ENCODE results near the gene STAT6.
A peak's percentile ranks its signal among the peaks of the same experiment; 100 is the strongest.
"Not testable (repeated sequence)": the region's sequence is repeated elsewhere in the genome, so short reads cannot be mapped to it uniquely, and the experiment has no call there.

Gene STAT6

DNA sequence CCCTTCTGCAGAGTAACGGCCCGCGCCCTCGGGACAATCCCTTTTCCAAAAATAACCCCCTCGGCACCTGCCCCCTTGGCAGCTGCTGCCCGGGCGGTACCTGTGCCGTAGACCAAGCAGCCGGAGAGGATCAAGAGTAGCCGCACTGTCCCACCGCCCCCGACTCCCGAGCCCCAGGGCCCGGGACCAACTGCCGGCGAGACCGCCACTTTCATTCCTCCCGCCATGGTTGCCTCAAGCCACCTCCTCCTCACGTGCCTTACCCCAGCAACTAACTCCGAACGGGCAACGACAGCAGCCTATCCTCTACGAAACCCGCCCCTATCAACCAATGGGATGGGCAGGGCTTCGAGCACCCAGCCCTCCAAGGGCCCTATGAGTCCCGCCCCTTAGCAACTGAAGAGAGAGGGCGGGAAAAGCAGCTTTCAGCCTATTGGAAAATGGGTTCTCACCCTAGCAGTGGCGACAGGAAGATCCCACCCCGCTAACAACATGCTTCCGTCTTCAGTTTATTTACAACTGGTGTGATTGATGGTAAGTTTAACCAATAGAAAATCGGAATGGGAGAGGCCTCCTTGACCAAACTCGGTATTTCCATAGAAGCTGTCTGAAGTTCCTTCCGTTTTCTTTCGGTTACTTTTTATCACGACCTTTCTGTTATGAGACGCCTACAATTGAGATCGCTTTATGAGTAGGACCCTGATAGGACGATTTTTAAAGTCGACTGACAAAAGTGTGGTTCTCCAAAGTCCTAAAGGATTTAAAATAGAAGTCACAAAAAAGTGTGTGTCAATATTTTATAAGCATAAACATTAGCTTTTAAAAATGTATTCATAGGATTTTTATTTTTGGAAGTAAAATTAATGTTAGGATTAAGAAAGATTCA lies 32.4 kb downstream of the STAT6 start, which contains the start of gene NEMP1:
Gene NEMP1, minus strand, starts transcription at position 273 of the 886 bp plus-strand sequence. Its CDS starts 46 bp downstream, at position 227.
- Histone ChIP-seq H3K36me3 (ENCODE audit: low read depth) (peaks cover 13% of the 10 kb centered on the region), H3K4me1 (ENCODE audit: insufficient read depth, poor library complexity, severe bottlenecking) (peaks cover 3% of the 10 kb centered on the region), H3K27ac (ENCODE audit: poor library complexity, severe bottlenecking) (peak within 1 kb of the TSS; percentile 60), H3K9me3 (ENCODE audit: severe bottlenecking) (no peaks in the 10 kb centered on the region), H3K4me3 (ENCODE audit: severe bottlenecking) (peak within 1 kb of the TSS; percentile 72), H3K27me3 (ENCODE audit: insufficient read depth, poor library complexity, severe bottlenecking) (no peaks in the 10 kb centered on the region)
- ATAC-seq (ENCODE audit: low read depth) (peak; percentile 98), DNase-seq (ENCODE audit: low spot score) (peak; percentile 98)
- TF ChIP-seq, protein P1, sequence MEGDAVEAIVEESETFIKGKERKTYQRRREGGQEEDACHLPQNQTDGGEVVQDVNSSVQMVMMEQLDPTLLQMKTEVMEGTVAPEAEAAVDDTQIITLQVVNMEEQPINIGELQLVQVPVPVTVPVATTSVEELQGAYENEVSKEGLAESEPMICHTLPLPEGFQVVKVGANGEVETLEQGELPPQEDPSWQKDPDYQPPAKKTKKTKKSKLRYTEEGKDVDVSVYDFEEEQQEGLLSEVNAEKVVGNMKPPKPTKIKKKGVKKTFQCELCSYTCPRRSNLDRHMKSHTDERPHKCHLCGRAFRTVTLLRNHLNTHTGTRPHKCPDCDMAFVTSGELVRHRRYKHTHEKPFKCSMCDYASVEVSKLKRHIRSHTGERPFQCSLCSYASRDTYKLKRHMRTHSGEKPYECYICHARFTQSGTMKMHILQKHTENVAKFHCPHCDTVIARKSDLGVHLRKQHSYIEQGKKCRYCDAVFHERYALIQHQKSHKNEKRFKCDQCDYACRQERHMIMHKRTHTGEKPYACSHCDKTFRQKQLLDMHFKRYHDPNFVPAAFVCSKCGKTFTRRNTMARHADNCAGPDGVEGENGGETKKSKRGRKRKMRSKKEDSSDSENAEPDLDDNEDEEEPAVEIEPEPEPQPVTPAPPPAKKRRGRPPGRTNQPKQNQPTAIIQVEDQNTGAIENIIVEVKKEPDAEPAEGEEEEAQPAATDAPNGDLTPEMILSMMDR (IDR thresholded peaks at IDR 0.05; ENCODE audit: poor library complexity, severe bottlenecking): no peak

GRCh38 chr12:57073566-57074450 lies 37.4 kb downstream of the STAT6 start:
- not testable (repeated sequence) for H3K4me1 ChIP-seq (ENCODE audit: insufficient read depth, poor library complexity, severe bottlenecking); DNase-seq (ENCODE audit: low spot score); ATAC-seq (ENCODE audit: low read depth); H3K27ac ChIP-seq (ENCODE audit: poor library complexity, severe bottlenecking); H3K9me3 ChIP-seq (ENCODE audit: severe bottlenecking); H3K27me3 ChIP-seq (ENCODE audit: insufficient read depth, poor library complexity, severe bottlenecking); H3K4me3 ChIP-seq (ENCODE audit: severe bottlenecking)
- H3K36me3 ChIP-seq (ENCODE audit: low read depth): peaks cover 58% of the 10 kb centered on the region

DNA sequence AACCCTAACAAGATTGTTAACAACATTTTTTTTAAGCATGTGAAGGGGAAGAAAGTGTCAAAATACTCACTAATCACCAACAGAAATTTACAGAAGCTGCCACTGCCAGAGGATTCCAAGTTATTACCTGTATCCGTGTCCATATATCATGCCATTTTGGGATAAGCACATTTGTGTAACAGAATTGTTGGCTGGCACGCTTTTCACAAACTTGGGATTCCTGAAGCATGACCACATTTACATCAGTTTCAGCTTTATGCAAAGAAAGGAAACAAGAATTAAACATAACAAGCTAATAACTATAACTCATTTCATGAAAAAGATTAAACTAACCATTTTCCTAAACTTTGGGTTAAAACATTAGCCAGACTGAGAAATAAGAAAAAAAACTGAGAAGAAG lies 38.5 kb downstream of the STAT6 start:
- no peak for ATAC-seq (ENCODE audit: low read depth)
- no peak overlapping the region for H3K4me3 ChIP-seq (ENCODE audit: severe bottlenecking)
- H3K4me1 ChIP-seq (ENCODE audit: insufficient read depth, poor library complexity, severe bottlenecking): no peaks in the 10 kb centered on the region
- H3K27ac ChIP-seq (ENCODE audit: poor library complexity, severe bottlenecking): no peak overlapping the region
- peaks cover 69% of the 10 kb centered on the region for H3K36me3 ChIP-seq (ENCODE audit: low read depth)
- H3K9me3 ChIP-seq (ENCODE audit: severe bottlenecking): no peaks in the 10 kb centered on the region
- TF ChIP-seq, protein P1 (IDR thresholded peaks at IDR 0.05; ENCODE audit: poor library complexity, severe bottlenecking): no peak
- no peaks in the 10 kb centered on the region for H3K27me3 ChIP-seq (ENCODE audit: insufficient read depth, poor library complexity, severe bottlenecking)
- DNase-seq (ENCODE audit: low spot score): no peak

DNA sequence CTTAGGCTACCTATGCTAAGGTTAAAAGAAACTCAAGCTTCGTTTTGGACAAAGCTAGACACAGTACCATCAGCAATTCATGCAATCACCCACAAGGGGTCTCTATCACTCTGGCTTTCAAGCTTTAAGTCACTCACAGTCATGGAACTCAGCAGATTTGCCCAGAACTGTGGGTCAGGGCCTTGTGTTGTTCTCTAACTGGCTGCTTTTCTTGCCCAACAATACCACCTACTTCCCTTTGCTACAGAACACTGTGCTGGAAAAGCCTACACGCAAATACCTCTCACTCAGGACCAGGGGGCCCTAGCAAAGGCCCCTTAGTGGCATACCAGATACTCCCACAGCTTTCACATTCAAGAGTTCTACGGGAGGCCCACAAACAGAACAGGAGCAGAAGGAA lies 41.6 kb downstream of the STAT6 start:
- Histone ChIP-seq H3K27me3 (ENCODE audit: insufficient read depth, poor library complexity, severe bottlenecking) (no peaks in the 10 kb centered on the region), H3K27ac (ENCODE audit: poor library complexity, severe bottlenecking) (no peak overlapping the region), H3K4me3 (ENCODE audit: severe bottlenecking) (no peak overlapping the region), H3K9me3 (ENCODE audit: severe bottlenecking) (no peaks in the 10 kb centered on the region), H3K36me3 (ENCODE audit: low read depth) (peaks cover 78% of the 10 kb centered on the region), H3K4me1 (ENCODE audit: insufficient read depth, poor library complexity, severe bottlenecking) (no peaks in the 10 kb centered on the region)
- ATAC-seq (ENCODE audit: low read depth): peak; percentile 87
- no peak for DNase-seq (ENCODE audit: low spot score)
- TF ChIP-seq, protein P1 (IDR thresholded peaks at IDR 0.05; ENCODE audit: poor library complexity, severe bottlenecking): peak; percentile 88

DNA sequence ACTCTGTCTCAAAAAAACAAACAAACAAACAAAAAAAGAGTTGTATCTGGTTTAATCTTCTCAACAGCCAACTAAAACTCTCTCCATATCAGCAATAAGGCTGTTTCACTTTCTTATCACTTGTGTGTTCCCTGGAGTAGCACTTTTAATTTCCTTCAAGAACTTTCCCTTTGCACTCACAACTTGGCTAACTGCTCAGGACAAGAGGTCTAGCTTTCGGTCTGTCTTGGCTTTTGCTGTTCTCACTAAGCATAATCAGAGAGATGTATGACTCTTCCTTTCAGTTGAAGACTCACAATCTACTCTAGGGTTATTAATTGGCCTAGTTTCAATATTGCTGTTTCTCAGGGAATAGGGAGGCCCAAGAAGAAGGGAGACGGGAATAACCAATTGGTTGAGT lies 44.9 kb downstream of the STAT6 start:
- Histone ChIP-seq H3K4me1 (ENCODE audit: insufficient read depth, poor library complexity, severe bottlenecking) (no peaks in the 10 kb centered on the region), H3K27me3 (ENCODE audit: insufficient read depth, poor library complexity, severe bottlenecking) (no peaks in the 10 kb centered on the region), H3K27ac (ENCODE audit: poor library complexity, severe bottlenecking) (no peak overlapping the region), H3K4me3 (ENCODE audit: severe bottlenecking) (no peak overlapping the region), H3K9me3 (ENCODE audit: severe bottlenecking) (no peaks in the 10 kb centered on the region), H3K36me3 (ENCODE audit: low read depth) (peaks cover 87% of the 10 kb centered on the region)
- ATAC-seq (ENCODE audit: low read depth): no peak
- DNase-seq (ENCODE audit: low spot score): no peak
- TF ChIP-seq, protein P1 (IDR thresholded peaks at IDR 0.05; ENCODE audit: poor library complexity, severe bottlenecking): no peak

All from RWPE2 (cell line).